ENCODE measurements around the gene CANT1. TPM values are rescaled to one million over a fixed set of nuclear protein-coding genes. Genes with fewer than 3 reads are reported as not detected.

The CANT1 gene
- total and polyA plus RNA-seq, 9 of the 15 experiments (the other 6 are each of a cell fraction or from before 2014, with no cell fraction given), result 2.7 to 66.4 (median 22.5) TPM

DNA sequence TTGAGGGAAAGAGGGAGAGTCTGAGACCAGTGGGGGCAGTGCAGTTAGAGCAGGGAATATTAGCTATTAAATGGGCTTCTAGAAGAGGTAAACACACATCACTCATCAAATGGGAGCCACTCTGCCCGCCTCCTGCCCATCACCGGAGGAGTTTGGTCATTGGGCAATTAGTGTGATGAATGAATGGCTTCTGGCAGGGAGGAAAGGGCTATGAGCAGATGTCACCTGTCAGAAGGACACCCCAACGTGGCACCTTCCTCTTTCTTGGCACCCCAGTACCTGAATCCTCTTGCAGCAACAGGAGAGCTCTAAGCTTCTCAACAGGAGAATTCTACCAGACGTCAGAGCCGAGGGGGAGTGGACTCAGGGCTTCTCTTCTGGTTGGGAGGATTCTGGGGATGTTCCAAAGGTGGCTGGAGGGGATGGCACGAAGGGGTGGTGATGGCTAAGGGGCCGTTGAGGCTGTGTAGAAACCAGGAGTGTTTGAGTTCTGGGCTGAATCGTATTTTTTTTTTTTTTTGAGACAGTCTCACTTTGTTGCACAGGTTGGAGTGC is 25.4 kb upstream of the CANT1 start:
- Histone ChIP-seq H3K36me3 (ENCODE audit: control insufficient read depth, insufficient read depth, low read length) (no peaks in the 10 kb centered on the region), H3K9me1 (ENCODE audit: control insufficient read depth, insufficient read depth, low read length) (no peaks in the 10 kb centered on the region), H3K4me2 (ENCODE audit: insufficient read depth, low read length) (no peak overlapping the region), H3K4me3 (no peak overlapping the region), H2AFZ (ENCODE audit: low read depth, low read length) (no peak overlapping the region), H3K27me3 (ENCODE audit: control insufficient read depth in 2 of 2, insufficient read depth in 2 of 2, low read length in 2 of 2) (peaks cover 40 to 71% of the 10 kb centered on the region in 2 experiments), H3K27ac (ENCODE audit: extremely low read depth, low read depth, low read length) (no peak overlapping the region), H3K79me2 (ENCODE audit: control insufficient read depth, insufficient read depth, low read length) (no peaks in the 10 kb centered on the region), H3K4me1 (replicated peaks in 1 of 2; ENCODE audit: control insufficient read depth in 2 of 2, insufficient read depth in 2 of 2, low read length in 2 of 2) (no peaks in the 10 kb centered on the region), H3K9ac (ENCODE audit: insufficient read depth in 1 of 2, low read depth in 2 of 2, low read length in 2 of 2) (no peak overlapping the region), H4K20me1 (replicated peaks; ENCODE audit: control insufficient read depth, insufficient read depth, low read length) (peaks cover 4% of the 10 kb centered on the region; the same call in 1 of the 2 replicates), H3K9me3 (replicated peaks; ENCODE audit: control insufficient read depth, insufficient read depth, low read depth, low read length) (no peaks in the 10 kb centered on the region)
- WGBS (ENCODE audit: insufficient coverage, low coverage, missing lambda C conversion rate), result 0% methylated on average over 8 of the region's 8 CpGs
- in situ Hi-C loops (cut with MboI), result no loop called here
- ATAC-seq, result no peak
- TF ChIP-seq, protein P1, sequence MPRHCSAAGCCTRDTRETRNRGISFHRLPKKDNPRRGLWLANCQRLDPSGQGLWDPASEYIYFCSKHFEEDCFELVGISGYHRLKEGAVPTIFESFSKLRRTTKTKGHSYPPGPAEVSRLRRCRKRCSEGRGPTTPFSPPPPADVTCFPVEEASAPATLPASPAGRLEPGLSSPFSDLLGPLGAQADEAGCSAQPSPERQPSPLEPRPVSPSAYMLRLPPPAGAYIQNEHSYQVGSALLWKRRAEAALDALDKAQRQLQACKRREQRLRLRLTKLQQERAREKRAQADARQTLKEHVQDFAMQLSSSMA (CRISPR knock-in tag; IDR thresholded peaks at IDR 0.05), result no peak
- TF ChIP-seq SRSF7 (optimal IDR thresholded peaks at IDR 0.05; ENCODE audit: low read depth, low read length) (no peak), SIRT6 (IDR thresholded peaks at IDR 0.05; ENCODE audit: low read depth, low read length) (no peak), FIP1L1 (IDR thresholded peaks at IDR 0.05; ENCODE audit: low read depth, low read length, poor library complexity, severe bottlenecking) (no peak), ZBTB7A (IDR thresholded peaks at IDR 0.05; ENCODE audit: borderline replicate concordance, control insufficient read depth, low read depth, low read length) (no peak), ZNF696 (CRISPR knock-in tag; conservative IDR thresholded peaks at IDR 0.05) (no peak), KLF13 (tag; IDR thresholded peaks at IDR 0.05; ENCODE audit: borderline replicate concordance, low read depth) (no peak), ZNF23 (CRISPR knock-in tag; IDR thresholded peaks at IDR 0.05) (no peak)
- TF ChIP-seq, protein P2, sequence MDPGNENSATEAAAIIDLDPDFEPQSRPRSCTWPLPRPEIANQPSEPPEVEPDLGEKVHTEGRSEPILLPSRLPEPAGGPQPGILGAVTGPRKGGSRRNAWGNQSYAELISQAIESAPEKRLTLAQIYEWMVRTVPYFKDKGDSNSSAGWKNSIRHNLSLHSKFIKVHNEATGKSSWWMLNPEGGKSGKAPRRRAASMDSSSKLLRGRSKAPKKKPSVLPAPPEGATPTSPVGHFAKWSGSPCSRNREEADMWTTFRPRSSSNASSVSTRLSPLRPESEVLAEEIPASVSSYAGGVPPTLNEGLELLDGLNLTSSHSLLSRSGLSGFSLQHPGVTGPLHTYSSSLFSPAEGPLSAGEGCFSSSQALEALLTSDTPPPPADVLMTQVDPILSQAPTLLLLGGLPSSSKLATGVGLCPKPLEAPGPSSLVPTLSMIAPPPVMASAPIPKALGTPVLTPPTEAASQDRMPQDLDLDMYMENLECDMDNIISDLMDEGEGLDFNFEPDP (CRISPR knock-in tag; IDR thresholded peaks at IDR 0.05), result no peak
- intact Hi-C loops (cut with micrococcal nuclease), result no loop called here
- no peak for DNase-seq (ENCODE audit: extremely low read depth in 1 of 4, low spot score in 3 of 4)
- no TSS peak for BruUV-seq (replicated peaks)
- CTCF ChIA-PET (ENCODE audit: low intra/inter-chr PET ratio), result no interaction called here
- POLR2A ChIA-PET, result interaction anchor here (0.7 to 1.6 kb wide), 4 partner anchors 8 to 110 kb away, joined by 3 to 7 read pairs (median 4); no protein-coding TSS in a partner anchor
- no peak for FAIRE-seq
